ENCODE results near the gene MAGI1. TPM values are rescaled to one million over a fixed set of nuclear protein-coding genes. Genes with fewer than 3 reads are reported as not detected.

Gene MAGI1
- total RNA-seq, 3 donors from 2014 or later (not counting 1 experiment from before 2014, with no cell fraction given) = not detected

GRCh38 chr3:65604863-65605526, 433.7 kb downstream of the MAGI1 start:
- Mint-ChIP-seq H3K27me3 (ENCODE audit: low read depth in 2 of 2) (no peaks in the 10 kb centered on the region), H3K27ac (no peak overlapping the region), H3K9me3 (peaks cover 5 to 7% of the 10 kb centered on the region in 2 donors), H3K4me3 (no peak overlapping the region), H3K4me1 (no peaks in the 10 kb centered on the region), H3K36me3 (no peaks in the 10 kb centered on the region)
- H3K4me1 ChIP-seq (ENCODE audit: control insufficient read depth, insufficient read depth, low read length) = no peaks in the 10 kb centered on the region
- ATAC-seq (no peak), DNase-seq (no peak)
- no peak overlapping the region for H3K4me3 ChIP-seq (ENCODE audit: low read length)
- H3K9me3 ChIP-seq (ENCODE audit: control insufficient read depth, insufficient read depth, low read length) = no peaks in the 10 kb centered on the region
- H3K27ac ChIP-seq (ENCODE audit: low read length) = no peak overlapping the region
- H3K36me3 ChIP-seq (ENCODE audit: control insufficient read depth, insufficient read depth, low read length) = no peaks in the 10 kb centered on the region
- WGBS (ENCODE audit: insufficient coverage) = 70% methylated on average over 3 of the region's 3 CpGs
- no peak for TF ChIP-seq CTCF (IDR thresholded peaks at IDR 0.05)
- intact Hi-C loops (cut with micrococcal nuclease) = no loop called here
- H3K27me3 ChIP-seq (ENCODE audit: control insufficient read depth, insufficient read depth, low read length) = no peaks in the 10 kb centered on the region

GRCh38 chr3:65603631-65604030, 435.1 kb downstream of the MAGI1 start:
- Mint-ChIP-seq H3K4me1 (no peaks in the 10 kb centered on the region), H3K4me3 (no peak overlapping the region), H3K9me3 (peaks cover 3 to 7% of the 10 kb centered on the region in 2 donors), H3K36me3 (no peaks in the 10 kb centered on the region), H3K27ac (no peak overlapping the region), H3K27me3 (ENCODE audit: low read depth in 2 of 2) (peaks cover 3 to 4% of the 10 kb centered on the region in 2 donors)
- WGBS (ENCODE audit: insufficient coverage) = 78% methylated on average over 4 of the region's 4 CpGs
- Histone ChIP-seq H3K27me3 (ENCODE audit: control insufficient read depth, insufficient read depth, low read length) (no peaks in the 10 kb centered on the region), H3K27ac (ENCODE audit: low read length) (no peak overlapping the region), H3K9me3 (ENCODE audit: control insufficient read depth, insufficient read depth, low read length) (peaks cover 2% of the 10 kb centered on the region), H3K36me3 (ENCODE audit: control insufficient read depth, insufficient read depth, low read length) (no peaks in the 10 kb centered on the region), H3K4me3 (ENCODE audit: low read length) (no peak overlapping the region), H3K4me1 (ENCODE audit: control insufficient read depth, insufficient read depth, low read length) (no peaks in the 10 kb centered on the region)
- no peak for ATAC-seq
- intact Hi-C loops (cut with micrococcal nuclease) = no loop called here
- no peak for DNase-seq
- no peak for TF ChIP-seq CTCF (IDR thresholded peaks at IDR 0.05)

GRCh38 chr3:65600888-65601287, 437.8 kb downstream of the MAGI1 start:
- Histone ChIP-seq H3K36me3 (ENCODE audit: control insufficient read depth, insufficient read depth, low read length) (no peaks in the 10 kb centered on the region), H3K27ac (ENCODE audit: low read length) (no peak overlapping the region), H3K9me3 (ENCODE audit: control insufficient read depth, insufficient read depth, low read length) (peaks cover 5% of the 10 kb centered on the region), H3K4me3 (ENCODE audit: low read length) (no peak overlapping the region), H3K4me1 (ENCODE audit: control insufficient read depth, insufficient read depth, low read length) (no peaks in the 10 kb centered on the region), H3K27me3 (ENCODE audit: control insufficient read depth, insufficient read depth, low read length) (peaks cover 3% of the 10 kb centered on the region)
- no peaks in the 10 kb centered on the region for H3K4me1 Mint-ChIP-seq
- WGBS (ENCODE audit: insufficient coverage) = 92% methylated on average over 2 of the region's 2 CpGs
- ATAC-seq (no peak), DNase-seq (no peak)
- H3K27ac Mint-ChIP-seq = no peak overlapping the region
- peaks cover 9% of the 10 kb centered on the region in 2 donors for H3K27me3 Mint-ChIP-seq (ENCODE audit: low read depth in 2 of 2)
- intact Hi-C loops (cut with micrococcal nuclease) = no loop called here
- TF ChIP-seq CTCF (IDR thresholded peaks at IDR 0.05) = no peak
- peaks cover 2 to 5% of the 10 kb centered on the region in 2 donors for H3K9me3 Mint-ChIP-seq
- H3K36me3 Mint-ChIP-seq = no peaks in the 10 kb centered on the region
- H3K4me3 Mint-ChIP-seq = no peak overlapping the region

- H3K4me3 ChIP-seq (ENCODE audit: low read length) = no peak overlapping the region
- H3K27ac ChIP-seq (ENCODE audit: low read length) = no peak overlapping the region
- Mint-ChIP-seq H3K9me3 (peaks cover 2 to 3% of the 10 kb centered on the region in 2 donors), H3K36me3 (no peaks in the 10 kb centered on the region), H3K4me3 (no peak overlapping the region), H3K27me3 (ENCODE audit: low read depth in 2 of 2) (peaks cover 9% of the 10 kb centered on the region in 2 donors), H3K4me1 (no peaks in the 10 kb centered on the region), H3K27ac (no peak overlapping the region)
- WGBS (ENCODE audit: insufficient coverage) = 19% methylated on average over 18 of the region's 20 CpGs
- H3K9me3 ChIP-seq (ENCODE audit: control insufficient read depth, insufficient read depth, low read length) = peaks cover 5% of the 10 kb centered on the region
- no peaks in the 10 kb centered on the region for H3K36me3 ChIP-seq (ENCODE audit: control insufficient read depth, insufficient read depth, low read length)
- peaks cover 3% of the 10 kb centered on the region for H3K27me3 ChIP-seq (ENCODE audit: control insufficient read depth, insufficient read depth, low read length)
- no peak for ATAC-seq
- no peak for DNase-seq
- no peak for TF ChIP-seq CTCF (IDR thresholded peaks at IDR 0.05)
- no peaks in the 10 kb centered on the region for H3K4me1 ChIP-seq (ENCODE audit: control insufficient read depth, insufficient read depth, low read length)
- intact Hi-C loops (cut with micrococcal nuclease) = no loop called here
Measured at GRCh38 chr3:65597952-65598413, 440.7 kb downstream of the MAGI1 start.

Data from natural killer cell (primary cell).